HCT116 (cell line): Measurements from ENCODE around the gene COPS8. TPM values are rescaled to one million over a fixed set of nuclear protein-coding genes. Genes with fewer than 3 reads are reported as not detected.

ENCODE experiments used
- ATAC-seq: fragments of 200-7000 bp; cut with Tn5 transposase; 2 replicates; pipeline ENCODE4 v1.9.1; 2020; ENCODE audit warnings: mild to moderate bottlenecking, moderate library complexity
- BruUV-seq: library from RNA; stranded (reverse); fragments of 400-500 nt; replicated peaks from 2 replicates; lab custom pipeline; 2021; lab: Mats Ljungman, UMichigan
- CTCF ChIA-PET: fragments of 300-600 bp; sonication (Branson Sonifier 250); formaldehyde crosslinking; loops from one replicate; lab custom pipeline; 2021; ENCODE audit warnings: antibody characterized with exemption; lab: Charles Lee
- POLR2A ChIA-PET: fragments of 300-600, 350-600 bp; sonication (Branson Sonifier 250); formaldehyde crosslinking; loops from one replicate; lab custom pipeline; 2021; ENCODE audit warnings: antibody characterized with exemption; lab: Charles Lee
- RAD21 ChIA-PET, 2 experiments: fragments of 300-600 bp; sonication (Branson Sonifier 250); formaldehyde crosslinking; loops; one replicate each; lab custom pipeline; 2023; ENCODE audit warnings: low total read pairs in 2 of 2; ENCODE audit not compliant: uncharacterized antibody in 2 of 2, unreplicated experiment in 2 of 2, low non-redundant PET in 1 of 2; lab: Charles Lee
- DNase-seq: peaks from one replicate; pipeline ENCODE4 v3.0.0-alpha.2; 2010; ENCODE audit warnings: low read depth, low spot score
- H2AFZ ChIP-seq: fragments of 200-600 bp; shearing (Covaris generic), sonication (generic); 2 replicates; pipeline ENCODE4 v1.6.1; 2017; ENCODE audit warnings: low read depth, mixed run types, mixed read lengths, antibody characterized with exemption, low read length; ENCODE audit not compliant: poor library complexity, severe bottlenecking
- H3K27ac ChIP-seq: 2 replicates; pipeline ENCODE4 v1.5.1; 2012; ENCODE audit warnings: low read depth, low read length
- H3K27me3 ChIP-seq: fragments of 200-600 bp; sonication (generic); 2 replicates; pipeline ENCODE4 v1.6.1; 2016; ENCODE audit warnings: mixed run types, low read length, mixed read lengths; ENCODE audit not compliant: insufficient read depth
- H3K36me3 ChIP-seq, 2 experiments: fragments of 200-500 bp in 1 of 2; fragments of 200-600 bp in 1 of 2; sonication (Bioruptor generic) in 1 of 2; sonication (generic) in 1 of 2; 2 replicates each; pipeline versions ENCODE4 v1.5.1 to v1.6.1; 2014 to 2016; ENCODE audit warnings: low read length in 2 of 2, inconsistent platforms in 1 of 2, mixed read lengths in 1 of 2, mixed run types in 1 of 2; ENCODE audit not compliant: insufficient read depth in 2 of 2, control insufficient read depth in 1 of 2
- H3K4me1 ChIP-seq, 2 experiments: fragments of 200-600 bp in 1 of 2; sonication (generic) in 1 of 2; 2 replicates each; pipeline versions ENCODE4 v1.5.1 to v1.6.1; 2012 to 2017; ENCODE audit warnings: low read length in 2 of 2, inconsistent platforms in 1 of 2, mild to moderate bottlenecking in 1 of 2, mixed read lengths in 1 of 2, mixed run types in 1 of 2, moderate library complexity in 1 of 2; ENCODE audit not compliant: insufficient read depth in 2 of 2, control insufficient read depth in 1 of 2
- H3K4me2 ChIP-seq: fragments of 200-600 bp; sonication (generic); 2 replicates; pipeline ENCODE4 v1.6.1; 2017; ENCODE audit warnings: mixed run types, low read length, mixed read lengths
- H3K4me3 ChIP-seq, 2 experiments: fragments of 200-600 bp in 1 of 2; sonication (generic) in 1 of 2; replicated peaks in 1 of 2; 2 replicates each; pipeline ENCODE4 v1.5.1; 2011 to 2016; ENCODE audit warnings: low read length in 2 of 2, control low read depth in 1 of 2, low read depth in 1 of 2, mild to moderate bottlenecking in 1 of 2, mixed read lengths in 1 of 2, mixed run types in 1 of 2
- H3K79me2 ChIP-seq: fragments of 200-600 bp; sonication (generic); 2 replicates; pipeline ENCODE4 v1.6.1; 2017; ENCODE audit warnings: mild to moderate bottlenecking, mixed run types, low read length, moderate library complexity, mixed read lengths; ENCODE audit not compliant: insufficient read depth
- H3K9ac ChIP-seq: fragments of 200-600 bp; sonication (generic); 2 replicates; pipeline ENCODE4 v1.6.1; 2016; ENCODE audit warnings: low read length, mixed read lengths
- H3K9me2 ChIP-seq: fragments of 200-600 bp; sonication (generic), shearing (Covaris generic); 2 replicates; pipeline ENCODE4 v1.6.1; 2017; ENCODE audit warnings: mixed run types, mild to moderate bottlenecking, moderate library complexity; ENCODE audit not compliant: insufficient read depth
- H3K9me3 ChIP-seq, 2 experiments: fragments of 200-500 bp in 1 of 2; fragments of 200-600 bp in 1 of 2; sonication (Bioruptor generic) in 1 of 2; sonication (generic) in 1 of 2; 2 replicates each; pipeline ENCODE4 v1.6.1; 2014 to 2017; ENCODE audit warnings: low read length in 2 of 2, mixed read lengths in 2 of 2, inconsistent platforms in 1 of 2, low read depth in 1 of 2, mild to moderate bottlenecking in 1 of 2, mixed run types in 1 of 2, moderate library complexity in 1 of 2; ENCODE audit not compliant: control insufficient read depth in 1 of 2, insufficient read depth in 1 of 2
- H4K20me1 ChIP-seq: fragments of 200-600 bp; sonication (generic), shearing (Covaris generic); 2 replicates; pipeline ENCODE4 v1.6.1; 2017; ENCODE audit warnings: mixed run types, mild to moderate bottlenecking, moderate library complexity; ENCODE audit not compliant: insufficient read depth
- CEBPB ChIP-seq: IDR thresholded peaks from 2 replicates; pipeline ENCODE4 v1.6.1; 2012; ENCODE audit warnings: low read depth
- EGR1 ChIP-seq: IDR thresholded peaks from 2 replicates; pipeline ENCODE4 v1.6.1; 2012; ENCODE audit warnings: low read depth
- EZH2 ChIP-seq: fragments of 200-600 bp; sonication (generic); IDR thresholded peaks from 2 replicates; pipeline ENCODE4 v1.6.1; 2017; ENCODE audit warnings: antibody characterized with exemption, mixed run types
- EZH2phosphoT487 ChIP-seq: fragments of 200-600 bp; IDR thresholded peaks from 2 replicates; pipeline ENCODE4 v1.6.1; 2018; ENCODE audit warnings: antibody characterized with exemption, borderline replicate concordance
- FOSL1 ChIP-seq: IDR thresholded peaks from 2 replicates; pipeline ENCODE4 v1.6.1; 2012; ENCODE audit warnings: low read depth
- JUND ChIP-seq: IDR thresholded peaks from 2 replicates; pipeline ENCODE4 v1.6.1; 2012
- POLR2A ChIP-seq: IDR thresholded peaks from 2 replicates; pipeline ENCODE4 v1.7.0; 2011; ENCODE audit warnings: borderline replicate concordance; ENCODE audit not compliant: insufficient read depth, insufficient read length; ENCODE audit errors: extremely low read depth
- POLR2AphosphoS5 ChIP-seq: IDR thresholded peaks from 2 replicates; pipeline ENCODE4 v1.6.1; 2011; ENCODE audit warnings: mild to moderate bottlenecking, low read depth, low read length, moderate library complexity
- RAD21 ChIP-seq: IDR thresholded peaks from 2 replicates; pipeline ENCODE4 v1.6.1; 2012; ENCODE audit warnings: low read depth, mild to moderate bottlenecking
- SIN3A ChIP-seq: IDR thresholded peaks from 2 replicates; pipeline ENCODE4 v1.6.1; 2012; ENCODE audit warnings: low read depth
- SP1 ChIP-seq: IDR thresholded peaks from 2 replicates; pipeline ENCODE4 v1.6.1; 2012; ENCODE audit warnings: low read depth
- TCF7L2 ChIP-seq: IDR thresholded peaks from 2 replicates; pipeline ENCODE4 v1.7.0; 2011; ENCODE audit warnings: borderline replicate concordance, inconsistent platforms; ENCODE audit not compliant: insufficient read depth, insufficient read length; ENCODE audit errors: extremely low read depth
- YY1 ChIP-seq: IDR thresholded peaks from 2 replicates; pipeline ENCODE4 v1.6.1; 2011; ENCODE audit warnings: low read length, low read depth, moderate library complexity, mild to moderate bottlenecking; ENCODE audit not compliant: insufficient replicate concordance; ENCODE audit errors: extremely low read depth
- ZNF274 ChIP-seq: fragments of 200-500 bp; sonication (Bioruptor generic); IDR thresholded peaks from 2 replicates; pipeline ENCODE4 v1.6.1; 2014; ENCODE audit warnings: mild to moderate bottlenecking, low read depth, low read length, inconsistent platforms
- intact Hi-C: fragments of 100-400 bp; cut with micrococcal nuclease; formaldehyde crosslinking; loops from 2 replicates; pipeline ENCODE4 v1.10.0; 2022
- total RNA-seq: library from RNA; stranded (reverse); gene quantifications from one replicate; pipeline ENCODE4 v1.2.1, GENCODE V29; 2021; ENCODE audit not compliant: unreplicated experiment
- TF ChIP-seq, protein P1 (sequence below), 3 experiments: fragments of 200-600 bp in 1 of 3; sonication (generic) in 1 of 3; IDR thresholded peaks in 2 of 3; conservative IDR thresholded peaks in 1 of 3; 2 replicates each; pipeline ENCODE4 v1.5.1; 2012 to 2017; ENCODE audit warnings: low read depth in 2 of 3, low read length in 2 of 3, antibody characterized with exemption in 1 of 3, borderline replicate concordance in 1 of 3, control low read depth in 1 of 3, mild to moderate bottlenecking in 1 of 3, mixed read lengths in 1 of 3, mixed run types in 1 of 3, moderate library complexity in 1 of 3; ENCODE audit not compliant: insufficient read depth in 1 of 3
- TF ChIP-seq, protein P2 (sequence below): IDR thresholded peaks from 2 replicates; pipeline ENCODE4 v1.6.1; 2011; ENCODE audit warnings: mild to moderate bottlenecking, low read length, moderate library complexity; ENCODE audit not compliant: insufficient replicate concordance; ENCODE audit errors: extremely low read depth
- TF ChIP-seq, protein P3 (sequence below): IDR thresholded peaks from 2 replicates; pipeline ENCODE4 v1.6.1; 2012

Gene COPS8
- total RNA-seq, 1 experiment from 2014 or later, result 42.2 TPM

DNA sequence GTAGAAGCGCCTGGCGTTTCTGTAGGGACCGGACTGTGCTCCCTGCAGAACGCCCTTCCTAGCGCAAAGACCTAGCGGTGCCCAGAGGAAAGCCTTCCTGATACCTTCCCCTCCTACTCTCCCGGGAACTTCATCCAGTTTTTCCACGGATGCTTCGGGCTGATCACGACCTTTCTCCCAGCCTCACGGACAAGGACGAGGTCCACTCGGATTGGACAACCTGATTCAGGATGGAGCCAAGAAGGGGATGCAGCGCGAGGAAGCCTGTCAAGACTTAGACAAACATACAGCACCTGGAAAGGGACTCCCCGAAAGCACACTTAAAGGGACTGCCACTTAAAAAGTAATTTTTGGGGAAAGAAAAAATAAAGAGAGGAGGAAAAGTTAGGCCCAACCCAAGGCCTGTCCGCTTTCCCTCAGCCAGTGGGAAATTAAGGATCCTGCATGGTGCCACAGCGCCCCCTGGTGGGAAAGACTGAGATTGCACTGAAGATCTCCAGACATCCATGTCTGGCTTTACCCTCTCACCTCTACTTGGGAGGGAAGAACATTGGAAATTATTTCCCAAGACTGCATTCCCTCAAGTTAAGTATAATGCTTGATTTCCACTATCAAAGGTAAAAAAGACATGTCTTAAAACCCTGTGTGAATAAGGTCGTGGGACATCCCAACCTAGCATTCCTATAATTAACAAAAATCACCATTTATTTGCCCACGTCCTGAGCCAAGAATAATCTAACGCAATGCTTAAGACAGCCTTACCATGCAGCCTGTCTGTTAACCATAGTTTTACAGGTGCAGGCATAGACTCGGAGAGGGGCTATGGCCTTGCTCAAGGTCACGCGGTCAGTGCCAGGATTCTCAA lies 13.4 kb upstream of the COPS8 start:
- intact Hi-C loops, result loop anchor here (2.0 kb wide), 1 partner anchor 1293 kb away; no protein-coding TSS in a partner anchor
- Histone ChIP-seq H3K36me3 (no peaks in the 10 kb centered on the region), H3K4me1 (peaks cover 0 to 5% of the 10 kb centered on the region in 2 experiments; a peak in 1 of 4 replicates), H3K9me2 (no peaks in the 10 kb centered on the region), H3K9me3 (no peaks in the 10 kb centered on the region; a peak in 1 of 4 replicates), H3K27me3 (no peaks in the 10 kb centered on the region), H4K20me1 (no peaks in the 10 kb centered on the region), H3K4me3 (no peak overlapping the region), H3K4me2 (no peak overlapping the region), H2AFZ (no peak overlapping the region), H3K79me2 (no peaks in the 10 kb centered on the region), H3K9ac (no peak overlapping the region), H3K27ac (no peak overlapping the region)
- DNase-seq (peak; percentile 19), ATAC-seq (peak; percentile 93)
- no peak for TF ChIP-seq POLR2AphosphoS5
- TF ChIP-seq, protein P1, sequence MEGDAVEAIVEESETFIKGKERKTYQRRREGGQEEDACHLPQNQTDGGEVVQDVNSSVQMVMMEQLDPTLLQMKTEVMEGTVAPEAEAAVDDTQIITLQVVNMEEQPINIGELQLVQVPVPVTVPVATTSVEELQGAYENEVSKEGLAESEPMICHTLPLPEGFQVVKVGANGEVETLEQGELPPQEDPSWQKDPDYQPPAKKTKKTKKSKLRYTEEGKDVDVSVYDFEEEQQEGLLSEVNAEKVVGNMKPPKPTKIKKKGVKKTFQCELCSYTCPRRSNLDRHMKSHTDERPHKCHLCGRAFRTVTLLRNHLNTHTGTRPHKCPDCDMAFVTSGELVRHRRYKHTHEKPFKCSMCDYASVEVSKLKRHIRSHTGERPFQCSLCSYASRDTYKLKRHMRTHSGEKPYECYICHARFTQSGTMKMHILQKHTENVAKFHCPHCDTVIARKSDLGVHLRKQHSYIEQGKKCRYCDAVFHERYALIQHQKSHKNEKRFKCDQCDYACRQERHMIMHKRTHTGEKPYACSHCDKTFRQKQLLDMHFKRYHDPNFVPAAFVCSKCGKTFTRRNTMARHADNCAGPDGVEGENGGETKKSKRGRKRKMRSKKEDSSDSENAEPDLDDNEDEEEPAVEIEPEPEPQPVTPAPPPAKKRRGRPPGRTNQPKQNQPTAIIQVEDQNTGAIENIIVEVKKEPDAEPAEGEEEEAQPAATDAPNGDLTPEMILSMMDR (IDR thresholded peaks at IDR 0.05 in 2 of 3, conservative IDR thresholded peaks at IDR 0.05 in 1 of 3; ENCODE audit: borderline replicate concordance in 1 of 3, insufficient read depth in 1 of 3, low read depth in 2 of 3, low read length in 2 of 3), result peak; percentile 52 to 98 (median 97)
- no peak for TF ChIP-seq POLR2A
- TF ChIP-seq YY1, result no peak
- TF ChIP-seq SP1, result no peak
- no peak for TF ChIP-seq ZNF274
- no peak for TF ChIP-seq CEBPB
- TF ChIP-seq, protein P2, sequence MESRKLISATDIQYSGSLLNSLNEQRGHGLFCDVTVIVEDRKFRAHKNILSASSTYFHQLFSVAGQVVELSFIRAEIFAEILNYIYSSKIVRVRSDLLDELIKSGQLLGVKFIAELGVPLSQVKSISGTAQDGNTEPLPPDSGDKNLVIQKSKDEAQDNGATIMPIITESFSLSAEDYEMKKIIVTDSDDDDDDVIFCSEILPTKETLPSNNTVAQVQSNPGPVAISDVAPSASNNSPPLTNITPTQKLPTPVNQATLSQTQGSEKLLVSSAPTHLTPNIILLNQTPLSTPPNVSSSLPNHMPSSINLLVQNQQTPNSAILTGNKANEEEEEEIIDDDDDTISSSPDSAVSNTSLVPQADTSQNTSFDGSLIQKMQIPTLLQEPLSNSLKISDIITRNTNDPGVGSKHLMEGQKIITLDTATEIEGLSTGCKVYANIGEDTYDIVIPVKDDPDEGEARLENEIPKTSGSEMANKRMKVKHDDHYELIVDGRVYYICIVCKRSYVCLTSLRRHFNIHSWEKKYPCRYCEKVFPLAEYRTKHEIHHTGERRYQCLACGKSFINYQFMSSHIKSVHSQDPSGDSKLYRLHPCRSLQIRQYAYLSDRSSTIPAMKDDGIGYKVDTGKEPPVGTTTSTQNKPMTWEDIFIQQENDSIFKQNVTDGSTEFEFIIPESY, result no peak
- no peak for TF ChIP-seq EGR1
- TF ChIP-seq TCF7L2, result no peak
- TF ChIP-seq EZH2phosphoT487, result no peak
- TF ChIP-seq FOSL1, result no peak
- TF ChIP-seq RAD21, result peak; percentile 82
- no peak for TF ChIP-seq JUND
- TF ChIP-seq, protein P3, sequence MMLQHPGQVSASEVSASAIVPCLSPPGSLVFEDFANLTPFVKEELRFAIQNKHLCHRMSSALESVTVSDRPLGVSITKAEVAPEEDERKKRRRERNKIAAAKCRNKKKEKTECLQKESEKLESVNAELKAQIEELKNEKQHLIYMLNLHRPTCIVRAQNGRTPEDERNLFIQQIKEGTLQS, result no peak
- TF ChIP-seq EZH2, result no peak
- no peak for TF ChIP-seq SIN3A
- ChIA-PET RAD21 (no interaction called here), POLR2A (no interaction called here), CTCF (no interaction called here)
- no TSS peak for BruUV-seq
